ENCODE measurements around the gene MUC2. TPM values are rescaled to one million over a fixed set of nuclear protein-coding genes. Genes with fewer than 3 reads are reported as not detected.

Gene MUC2
- total RNA-seq, 4 donors from 2014 or later: 0.04 TPM; not detected in 3

- Histone ChIP-seq H3K4me3 (no peak overlapping the region), H3K4me1 (no peaks in the 10 kb centered on the region), H3K27ac (no peak overlapping the region), H3K27me3 (peaks cover 0 to 43% (median 0%) of the 10 kb centered on the region in 4 donors), H3K9me3 (no peaks in the 10 kb centered on the region), H3K36me3 (no peaks in the 10 kb centered on the region)
- intact Hi-C loops (cut with DNase I): no loop called here
- DNase-seq: no peak
- TF ChIP-seq CTCF (IDR thresholded peaks at IDR 0.05) (no peak), POLR2A (IDR thresholded peaks at IDR 0.05) (no peak)
- WGBS, 2 donors: 69% methylated on average over 13 of the region's 28 CpGs; no CpG with 5 or more reads in 1 of the 2 donors
Observed at GRCh38 chr11:1109101-1109917, 34.6 kb downstream of the MUC2 start.

GRCh38 chr11:1109918-1110705 is 35.4 kb downstream of the MUC2 start:
- no peak for DNase-seq

GRCh38 chr11:1111545-1112212 is 37.0 kb downstream of the MUC2 start:
- no peak for DNase-seq
- no peaks in the 10 kb centered on the region for H3K9me3 ChIP-seq
- no peak overlapping the region for H3K4me3 ChIP-seq
- H3K4me1 ChIP-seq: no peaks in the 10 kb centered on the region
- H3K27me3 ChIP-seq: peaks cover 0 to 43% (median 0%) of the 10 kb centered on the region in 4 donors
- intact Hi-C loops (cut with DNase I): no loop called here
- TF ChIP-seq CTCF (IDR thresholded peaks at IDR 0.05): no peak
- TF ChIP-seq POLR2A (IDR thresholded peaks at IDR 0.05): no peak
- no peaks in the 10 kb centered on the region for H3K36me3 ChIP-seq
- WGBS, 2 donors: 46 to 64% methylated on average over 3 to 5 of the region's 10 CpGs
- H3K27ac ChIP-seq: no peak overlapping the region

More at GRCh38 chr11:1109918-1110705, 35.4 kb downstream of the MUC2 start:
- Histone ChIP-seq H3K4me3 (no peak overlapping the region), H3K9me3 (no peaks in the 10 kb centered on the region), H3K36me3 (no peaks in the 10 kb centered on the region), H3K4me1 (no peaks in the 10 kb centered on the region), H3K27me3 (peaks cover 0 to 43% (median 0%) of the 10 kb centered on the region in 4 donors), H3K27ac (no peak overlapping the region)
- WGBS, 2 donors: 85 to 88% methylated on average over 14 to 16 of the region's 39 CpGs
- intact Hi-C loops (cut with DNase I): no loop called here
- no peak for TF ChIP-seq POLR2A (IDR thresholded peaks at IDR 0.05)
- no peak for TF ChIP-seq CTCF (IDR thresholded peaks at IDR 0.05)

- TF ChIP-seq CTCF (IDR thresholded peaks at IDR 0.05) (no peak), POLR2A (IDR thresholded peaks at IDR 0.05) (no peak)
- DNase-seq: no peak
- Histone ChIP-seq H3K27me3 (peaks cover 0 to 41% (median 0%) of the 10 kb centered on the region in 4 donors), H3K36me3 (no peaks in the 10 kb centered on the region), H3K27ac (no peak overlapping the region), H3K4me3 (no peak overlapping the region), H3K4me1 (no peaks in the 10 kb centered on the region), H3K9me3 (no peaks in the 10 kb centered on the region)
- 92% methylated on average over 6 of the region's 14 CpGs; no CpG with 5 or more reads in 1 of the 2 donors for WGBS, 2 donors
- intact Hi-C loops (cut with DNase I): no loop called here
Observed at GRCh38 chr11:1112351-1113191, 37.9 kb downstream of the MUC2 start.
